ENCODE results near the gene IFNGR1. TPM values are rescaled to one million over a fixed set of nuclear protein-coding genes. Genes with fewer than 3 reads are reported as not detected.
"Not testable (repeated sequence)": the region's sequence is repeated elsewhere in the genome, so short reads cannot be mapped to it uniquely, and the experiment has no call there.

Gene IFNGR1
- total RNA-seq, 2 donors from 2014 or later: 23.7 to 30.2 TPM

- peak overlapping the region; percentile 96 for H3K27ac Mint-ChIP-seq
- peak overlapping the region; percentile 85 for H3K4me3 Mint-ChIP-seq
- peaks cover 45% of the 10 kb centered on the region for H3K4me1 Mint-ChIP-seq
- TF ChIP-seq CTCF (conservative IDR thresholded peaks at IDR 0.05): no peak
- Histone ChIP-seq H3K9me3 (ENCODE audit: control insufficient read depth, low read length) (peaks cover 5% of the 10 kb centered on the region), H3K9ac (ENCODE audit: extremely low read depth, low read length, poor library complexity, severe bottlenecking) (peak overlapping the region; percentile 87), H3K27me3 (ENCODE audit: control insufficient read depth, insufficient read depth, low read length, poor library complexity, severe bottlenecking) (no peaks in the 10 kb centered on the region), H3K4me3 (ENCODE audit: low read length) (peak overlapping the region; percentile 98), H3K27ac (ENCODE audit: low read depth, low read length) (no peak overlapping the region), H3K4me1 (ENCODE audit: control insufficient read depth, insufficient read depth, low read length) (no peaks in the 10 kb centered on the region), H3K36me3 (ENCODE audit: control insufficient read depth, insufficient read depth, low read length) (peaks cover 10% of the 10 kb centered on the region)
- H3K36me3 Mint-ChIP-seq (ENCODE audit: low read depth): peaks cover 20% of the 10 kb centered on the region
- 61 to 65% methylated on average over 8 to 12 of the region's 12 CpGs for WGBS, 2 experiments (ENCODE audit: insufficient coverage in 1 of 2, insufficient read length in 1 of 2)
- no peaks in the 10 kb centered on the region for H3K27me3 Mint-ChIP-seq (ENCODE audit: insufficient read depth)
- peaks cover 2% of the 10 kb centered on the region for H3K9me3 Mint-ChIP-seq
- DNase-seq: no peak
These were observed 1.2 kb downstream of the IFNGR1 start for GRCh38 chr6:137217801-137218472.

- no peak for DNase-seq
- WGBS, 2 experiments (ENCODE audit: insufficient coverage in 1 of 2, insufficient read length in 1 of 2): 88% methylated on average over 10 to 12 of the region's 12 CpGs
- peak overlapping the region; percentile 98 for H3K4me3 ChIP-seq (ENCODE audit: low read length)
- no peak for TF ChIP-seq CTCF (conservative IDR thresholded peaks at IDR 0.05)
- no peaks in the 10 kb centered on the region for H3K4me1 ChIP-seq (ENCODE audit: control insufficient read depth, insufficient read depth, low read length)
- H3K4me3 Mint-ChIP-seq: peak overlapping the region; percentile 85
- H3K27me3 ChIP-seq (ENCODE audit: control insufficient read depth, insufficient read depth, low read length, poor library complexity, severe bottlenecking): no peaks in the 10 kb centered on the region
- H3K36me3 Mint-ChIP-seq (ENCODE audit: low read depth): peaks cover 26% of the 10 kb centered on the region
- H3K9me3 ChIP-seq (ENCODE audit: control insufficient read depth, low read length): peaks cover 12% of the 10 kb centered on the region
- H3K9me3 Mint-ChIP-seq: peaks cover 9% of the 10 kb centered on the region
- H3K9ac ChIP-seq (ENCODE audit: extremely low read depth, low read length, poor library complexity, severe bottlenecking): no peak overlapping the region
- H3K27ac ChIP-seq (ENCODE audit: low read depth, low read length): no peak overlapping the region
- H3K4me1 Mint-ChIP-seq: peaks cover 45% of the 10 kb centered on the region
- no peaks in the 10 kb centered on the region for H3K27me3 Mint-ChIP-seq (ENCODE audit: insufficient read depth)
- no peak overlapping the region for H3K27ac Mint-ChIP-seq
- peaks cover 18% of the 10 kb centered on the region for H3K36me3 ChIP-seq (ENCODE audit: control insufficient read depth, insufficient read depth, low read length)
These were observed 2.2 kb downstream of the IFNGR1 start for GRCh38 chr6:137216875-137217553.

GRCh38 chr6:137216106-137216505 lies 3.1 kb downstream of the IFNGR1 start:
- H3K4me1 ChIP-seq (ENCODE audit: control insufficient read depth, insufficient read depth, low read length): no peaks in the 10 kb centered on the region
- peaks cover 45% of the 10 kb centered on the region for H3K4me1 Mint-ChIP-seq
- no peak for TF ChIP-seq CTCF (conservative IDR thresholded peaks at IDR 0.05)
- peaks cover 18% of the 10 kb centered on the region for H3K9me3 Mint-ChIP-seq
- no peak overlapping the region for H3K27ac ChIP-seq (ENCODE audit: low read depth, low read length)
- H3K9me3 ChIP-seq (ENCODE audit: control insufficient read depth, low read length): peaks cover 21% of the 10 kb centered on the region
- H3K27me3 Mint-ChIP-seq (ENCODE audit: insufficient read depth): no peaks in the 10 kb centered on the region
- no peak overlapping the region for H3K4me3 Mint-ChIP-seq
- no peak overlapping the region for H3K27ac Mint-ChIP-seq
- H3K27me3 ChIP-seq (ENCODE audit: control insufficient read depth, insufficient read depth, low read length, poor library complexity, severe bottlenecking): no peaks in the 10 kb centered on the region
- no peak overlapping the region for H3K9ac ChIP-seq (ENCODE audit: extremely low read depth, low read length, poor library complexity, severe bottlenecking)
- H3K36me3 ChIP-seq (ENCODE audit: control insufficient read depth, insufficient read depth, low read length): peaks cover 21% of the 10 kb centered on the region
- no peak overlapping the region for H3K4me3 ChIP-seq (ENCODE audit: low read length)
- peaks cover 36% of the 10 kb centered on the region for H3K36me3 Mint-ChIP-seq (ENCODE audit: low read depth)
- no peak for DNase-seq

- H3K4me1 ChIP-seq (ENCODE audit: control insufficient read depth, insufficient read depth, low read length); H3K27ac Mint-ChIP-seq; H3K27ac ChIP-seq (ENCODE audit: low read depth, low read length); H3K4me3 ChIP-seq (ENCODE audit: low read length); H3K4me3 Mint-ChIP-seq; H3K27me3 ChIP-seq (ENCODE audit: control insufficient read depth, insufficient read depth, low read length, poor library complexity, severe bottlenecking); H3K9ac ChIP-seq (ENCODE audit: extremely low read depth, low read length, poor library complexity, severe bottlenecking); H3K27me3 Mint-ChIP-seq (ENCODE audit: insufficient read depth); DNase-seq: not testable (repeated sequence)
- Mint-ChIP-seq H3K9me3 (peaks cover 23% of the 10 kb centered on the region), H3K36me3 (ENCODE audit: low read depth) (peaks cover 40% of the 10 kb centered on the region), H3K4me1 (peaks cover 43% of the 10 kb centered on the region)
- peaks cover 26% of the 10 kb centered on the region for H3K9me3 ChIP-seq (ENCODE audit: control insufficient read depth, low read length)
- peaks cover 26% of the 10 kb centered on the region for H3K36me3 ChIP-seq (ENCODE audit: control insufficient read depth, insufficient read depth, low read length)
- 98% methylated on average over 3 of the region's 3 CpGs; no CpG with 5 or more reads in 1 of the 2 experiments for WGBS, 2 experiments (ENCODE audit: insufficient coverage in 1 of 2, insufficient read length in 1 of 2)
These were observed 3.6 kb downstream of the IFNGR1 start for GRCh38 chr6:137215630-137216029.
